HEK293 (cell line): ENCODE data around the gene SQSTM1.

ENCODE experiments used
- CTCF ChIA-PET: fragments of 350-600 bp; formaldehyde crosslinking; extraction: SDS; loops from one replicate; lab custom pipeline; 2021; ENCODE audit warnings: antibody characterized with exemption; lab: Yijun Ruan, JAX
- POLR2A ChIA-PET: fragments of 300-600 bp; formaldehyde crosslinking; extraction: SDS; loops from one replicate; lab custom pipeline; 2020; ENCODE audit warnings: antibody characterized with exemption, inconsistent platforms; lab: Yijun Ruan, JAX
- H3K27ac ChIP-seq: fragments of 200-500 bp; sonication (Bioruptor generic); 2 replicates; pipeline ENCODE4 v1.5.1; 2014; ENCODE audit warnings: low read depth, low read length, control low read depth, inconsistent platforms; ENCODE audit errors: extremely low read depth
- H3K36me3 ChIP-seq, 2 experiments: fragments of 200-500 bp in 1 of 2; sonication (Bioruptor generic) in 1 of 2; 1 replicate in 1 of 2; 2 replicates in 1 of 2; pipeline ENCODE4 v1.5.1; 2014 to 2017; ENCODE audit warnings: inconsistent platforms in 2 of 2, low read length in 2 of 2; ENCODE audit not compliant: control insufficient read depth in 2 of 2, insufficient read depth in 1 of 2
- H3K4me1 ChIP-seq: fragments of 200-500 bp; sonication (Bioruptor generic); 2 replicates; pipeline ENCODE4 v1.5.1; 2014; ENCODE audit warnings: mild to moderate bottlenecking, low read length, inconsistent platforms; ENCODE audit not compliant: control insufficient read depth, insufficient read depth
- H3K4me3 ChIP-seq: 2 replicates; pipeline ENCODE4 v1.5.1; 2011; ENCODE audit warnings: low read depth, mild to moderate bottlenecking, control low read depth, low read length, moderate library complexity
- H3K9me3 ChIP-seq: fragments of 200-500 bp; sonication (Bioruptor generic); 2 replicates; pipeline ENCODE4 v1.5.1; 2014; ENCODE audit warnings: low read depth, low read length, inconsistent platforms; ENCODE audit not compliant: control insufficient read depth, insufficient read depth
- GLIS1 ChIP-seq: fragments of 450-650 bp; formaldehyde crosslinking; IDR thresholded peaks from 2 replicates; pipeline ENCODE4 v1.5.1; 2016; ENCODE audit warnings: missing biosample characterization, missing genetic modification characterization
- ZBTB8A ChIP-seq: fragments of 450-650 bp; formaldehyde crosslinking; IDR thresholded peaks from 2 replicates; pipeline ENCODE4 v1.5.1; 2016; ENCODE audit warnings: missing biosample characterization, missing genetic modification characterization
- ZFP3 ChIP-seq: fragments of 450-650 bp; formaldehyde crosslinking; IDR thresholded peaks from 2 replicates; pipeline ENCODE4 v1.5.1; 2016; ENCODE audit warnings: low read depth, missing biosample characterization, missing genetic modification characterization
- ZIC2 ChIP-seq: fragments of 450-650 bp; formaldehyde crosslinking; IDR thresholded peaks from 2 replicates; pipeline ENCODE4 v1.5.1; 2016; ENCODE audit warnings: missing biosample characterization, missing genetic modification characterization
- ZNF239 ChIP-seq: fragments of 450-650 bp; formaldehyde crosslinking; IDR thresholded peaks from 2 replicates; pipeline ENCODE4 v1.5.1; 2016; ENCODE audit warnings: missing biosample characterization, missing genetic modification characterization
- ZNF24 ChIP-seq: fragments of 450-650 bp; formaldehyde crosslinking; IDR thresholded peaks from 2 replicates; pipeline ENCODE4 v1.5.1; 2016; ENCODE audit warnings: missing biosample characterization, missing genetic modification characterization
- ZNF600 ChIP-seq: fragments of 450-650 bp; formaldehyde crosslinking; IDR thresholded peaks from 2 replicates; pipeline ENCODE4 v1.5.1; 2016; ENCODE audit warnings: missing biosample characterization, missing genetic modification characterization
- ZNF654 ChIP-seq: fragments of 450-650 bp; formaldehyde crosslinking; IDR thresholded peaks from 2 replicates; pipeline ENCODE4 v1.5.1; 2016; ENCODE audit warnings: low read depth, missing biosample characterization, missing genetic modification characterization
- ZNF677 ChIP-seq: fragments of 450-650 bp; IDR thresholded peaks from 2 replicates; pipeline ENCODE4 v1.5.0; 2018; ENCODE audit warnings: missing biosample characterization, mild to moderate bottlenecking, missing genetic modification characterization, moderate library complexity
- ZNF747 ChIP-seq: fragments of 450-650 bp; formaldehyde crosslinking; IDR thresholded peaks from 2 replicates; pipeline ENCODE4 v1.5.1; 2016; ENCODE audit warnings: missing biosample characterization, missing genetic modification characterization
- TF ChIP-seq, protein P1 (sequence below): fragments of 450-650 bp; formaldehyde crosslinking; IDR thresholded peaks from 2 replicates; pipeline ENCODE4 v1.5.1; 2016; ENCODE audit warnings: missing biosample characterization, missing genetic modification characterization
- TF ChIP-seq, protein P2 (sequence below): fragments of 450-650 bp; formaldehyde crosslinking; IDR thresholded peaks from 2 replicates; pipeline ENCODE4 v1.5.1; 2016; ENCODE audit warnings: missing biosample characterization, missing genetic modification characterization
- TF ChIP-seq, protein P3 (sequence below): fragments of 450-650 bp; formaldehyde crosslinking; IDR thresholded peaks from 2 replicates; pipeline ENCODE4 v1.5.1; 2016; ENCODE audit warnings: missing biosample characterization, missing genetic modification characterization, low read depth

Gene SQSTM1

DNA sequence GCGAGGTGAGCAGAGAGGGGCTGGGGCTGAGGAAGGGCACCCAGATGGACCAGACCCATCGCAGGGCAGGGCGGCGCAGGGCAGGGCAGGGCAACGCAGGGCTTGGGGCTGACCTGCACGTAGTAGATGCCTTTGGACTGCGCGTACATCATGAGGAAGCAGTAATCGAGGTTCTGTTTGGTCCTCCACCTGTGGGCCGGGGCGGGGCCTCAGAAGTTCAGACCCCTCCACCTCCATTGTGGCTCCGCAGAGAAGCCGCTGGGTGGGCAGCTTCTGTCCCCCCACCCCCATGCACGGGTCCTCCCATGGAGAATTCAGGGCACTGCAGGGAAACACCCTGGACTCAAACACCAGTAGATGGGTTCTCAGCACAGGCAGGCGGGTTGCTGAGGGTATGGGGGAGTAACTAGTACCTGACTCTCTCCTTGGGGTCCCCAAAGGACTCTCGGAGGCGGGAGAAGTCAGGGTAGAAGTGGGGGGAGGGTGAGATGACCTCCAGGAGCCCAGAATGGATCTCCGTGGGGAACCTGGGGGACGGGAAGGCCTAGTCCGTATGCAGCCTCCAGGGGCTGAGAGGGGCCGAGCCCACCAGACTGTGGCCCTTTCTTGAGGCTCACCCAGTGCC lies 20.5 kb upstream of the SQSTM1 start:
- no peak for TF ChIP-seq ZFP3 (tag by site-specific recombination)
- TF ChIP-seq, protein P1, sequence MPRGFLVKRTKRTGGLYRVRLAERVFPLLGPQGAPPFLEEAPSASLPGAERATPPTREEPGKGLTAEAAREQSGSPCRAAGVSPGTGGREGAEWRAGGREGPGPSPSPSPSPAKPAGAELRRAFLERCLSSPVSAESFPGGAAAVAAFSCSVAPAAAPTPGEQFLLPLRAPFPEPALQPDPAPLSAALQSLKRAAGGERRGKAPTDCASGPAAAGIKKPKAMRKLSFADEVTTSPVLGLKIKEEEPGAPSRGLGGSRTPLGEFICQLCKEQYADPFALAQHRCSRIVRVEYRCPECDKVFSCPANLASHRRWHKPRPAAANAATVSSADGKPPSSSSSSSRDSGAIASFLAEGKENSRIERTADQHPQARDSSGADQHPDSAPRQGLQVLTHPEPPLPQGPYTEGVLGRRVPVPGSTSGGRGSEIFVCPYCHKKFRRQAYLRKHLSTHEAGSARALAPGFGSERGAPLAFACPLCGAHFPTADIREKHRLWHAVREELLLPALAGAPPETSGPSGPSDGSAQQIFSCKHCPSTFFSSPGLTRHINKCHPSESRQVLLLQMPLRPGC (tag by site-specific recombination): no peak
- TF ChIP-seq ZNF677 (tag by site-specific recombination): no peak
- TF ChIP-seq, protein P2, sequence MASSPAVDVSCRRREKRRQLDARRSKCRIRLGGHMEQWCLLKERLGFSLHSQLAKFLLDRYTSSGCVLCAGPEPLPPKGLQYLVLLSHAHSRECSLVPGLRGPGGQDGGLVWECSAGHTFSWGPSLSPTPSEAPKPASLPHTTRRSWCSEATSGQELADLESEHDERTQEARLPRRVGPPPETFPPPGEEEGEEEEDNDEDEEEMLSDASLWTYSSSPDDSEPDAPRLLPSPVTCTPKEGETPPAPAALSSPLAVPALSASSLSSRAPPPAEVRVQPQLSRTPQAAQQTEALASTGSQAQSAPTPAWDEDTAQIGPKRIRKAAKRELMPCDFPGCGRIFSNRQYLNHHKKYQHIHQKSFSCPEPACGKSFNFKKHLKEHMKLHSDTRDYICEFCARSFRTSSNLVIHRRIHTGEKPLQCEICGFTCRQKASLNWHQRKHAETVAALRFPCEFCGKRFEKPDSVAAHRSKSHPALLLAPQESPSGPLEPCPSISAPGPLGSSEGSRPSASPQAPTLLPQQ (tag by site-specific recombination): no peak
- TF ChIP-seq, protein P3, sequence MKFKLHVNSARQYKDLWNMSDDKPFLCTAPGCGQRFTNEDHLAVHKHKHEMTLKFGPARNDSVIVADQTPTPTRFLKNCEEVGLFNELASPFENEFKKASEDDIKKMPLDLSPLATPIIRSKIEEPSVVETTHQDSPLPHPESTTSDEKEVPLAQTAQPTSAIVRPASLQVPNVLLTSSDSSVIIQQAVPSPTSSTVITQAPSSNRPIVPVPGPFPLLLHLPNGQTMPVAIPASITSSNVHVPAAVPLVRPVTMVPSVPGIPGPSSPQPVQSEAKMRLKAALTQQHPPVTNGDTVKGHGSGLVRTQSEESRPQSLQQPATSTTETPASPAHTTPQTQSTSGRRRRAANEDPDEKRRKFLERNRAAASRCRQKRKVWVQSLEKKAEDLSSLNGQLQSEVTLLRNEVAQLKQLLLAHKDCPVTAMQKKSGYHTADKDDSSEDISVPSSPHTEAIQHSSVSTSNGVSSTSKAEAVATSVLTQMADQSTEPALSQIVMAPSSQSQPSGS (tag by site-specific recombination): no peak
- ChIA-PET CTCF (interaction anchor here (1.1 kb wide), 1 partner anchor 37 kb away, joined by 4 read pairs; no protein-coding TSS in a partner anchor), POLR2A (no interaction called here)

DNA sequence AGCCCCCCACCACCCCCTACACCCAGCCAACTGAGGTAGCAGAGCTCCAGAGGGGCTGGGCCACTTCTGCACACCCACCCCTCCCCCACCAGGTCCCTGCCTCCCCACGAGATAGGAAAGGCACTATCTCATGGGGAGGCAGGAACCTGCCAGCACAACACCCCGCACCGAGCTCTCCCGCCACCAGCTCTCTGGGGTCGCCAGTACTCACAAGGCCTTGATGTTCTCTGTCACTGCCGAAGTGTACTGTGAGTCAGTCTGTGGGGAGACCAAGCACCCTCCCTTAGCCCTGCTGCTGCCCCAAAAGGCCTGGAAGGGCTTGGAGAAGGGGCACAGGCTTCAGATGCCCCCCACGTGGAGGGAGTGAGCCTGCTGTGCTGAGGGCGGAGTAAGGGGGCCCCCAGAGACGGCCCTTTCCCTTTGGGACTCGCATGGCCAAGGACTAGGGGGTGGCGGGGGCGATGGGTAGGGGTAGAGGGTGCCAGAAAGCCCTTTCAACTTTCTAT lies 20.0 kb upstream of the SQSTM1 start:
- H3K36me3 ChIP-seq: peaks cover 0 to 63% of the 10 kb centered on the region in 2 experiments; a peak in 1 of 3 replicates
- no peak overlapping the region for H3K27ac ChIP-seq
- ChIA-PET CTCF (interaction anchor here (1.1 kb wide), 1 partner anchor 37 kb away, joined by 4 read pairs; no protein-coding TSS in a partner anchor), POLR2A (interaction anchor here (0.6 kb wide), 1 partner anchor 132 kb away, joined by 3 read pairs; no protein-coding TSS in a partner anchor)
- no peak overlapping the region for H3K4me3 ChIP-seq
- no peaks in the 10 kb centered on the region for H3K9me3 ChIP-seq
- TF ChIP-seq ZNF24 (tag by site-specific recombination): no peak
- peak; percentile 18; the same call in 1 of the 2 replicates for TF ChIP-seq GLIS1 (tag by site-specific recombination)
- peaks cover 22% of the 10 kb centered on the region for H3K4me1 ChIP-seq

More for the DNA sequence above, 20.5 kb upstream of the SQSTM1 start:
- Histone ChIP-seq H3K4me3 (no peak overlapping the region), H3K9me3 (no peaks in the 10 kb centered on the region), H3K36me3 (peaks cover 0 to 63% of the 10 kb centered on the region in 2 experiments; a peak in 1 of 3 replicates), H3K4me1 (peaks cover 20% of the 10 kb centered on the region), H3K27ac (no peak overlapping the region)

DNA sequence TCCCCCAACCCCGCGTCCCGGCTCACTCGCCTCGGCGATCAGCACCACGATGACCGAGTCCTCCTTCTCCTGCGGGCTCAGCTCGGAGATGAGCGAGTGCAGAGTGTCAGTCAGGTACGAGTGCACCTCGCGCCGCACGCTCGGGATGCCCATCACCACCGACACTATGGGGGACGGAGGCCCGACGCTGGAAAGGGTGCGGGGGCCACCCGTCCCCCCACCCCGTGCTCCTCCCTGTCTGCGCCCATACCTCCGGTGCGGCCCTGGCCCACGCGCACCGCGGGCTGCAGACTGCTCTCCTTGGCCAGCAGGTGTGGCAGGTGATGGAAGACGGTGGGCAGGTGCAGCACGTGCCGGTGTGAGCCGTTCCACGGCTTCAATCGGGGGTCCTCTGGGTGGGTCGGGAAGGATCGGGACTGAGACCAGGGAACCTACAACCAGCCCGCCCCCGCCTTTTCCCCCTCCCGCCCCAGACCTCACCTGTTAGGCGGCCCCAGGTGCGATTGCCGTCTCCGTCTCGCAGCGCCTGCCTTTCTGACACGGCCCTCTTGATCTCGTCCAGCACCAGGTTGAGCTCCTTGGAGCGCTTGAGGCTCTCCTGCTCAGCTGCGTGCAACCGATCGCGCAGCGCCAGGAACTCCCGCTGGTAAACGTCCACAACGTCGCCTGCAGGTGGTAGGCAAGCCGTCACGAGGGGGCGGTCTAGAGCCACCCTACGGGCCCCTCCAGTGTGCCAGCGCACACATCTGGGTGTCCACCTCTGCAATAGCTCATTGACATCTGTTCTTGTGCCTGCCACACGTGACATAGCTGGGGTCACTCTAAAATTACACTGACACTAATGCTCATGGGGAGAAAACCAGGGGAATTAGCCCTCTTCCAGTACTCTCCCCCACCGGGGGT lies 19.1 kb upstream of the SQSTM1 start:
- H3K27ac ChIP-seq: no peak overlapping the region
- TF ChIP-seq ZNF654 (tag by site-specific recombination) (peak; percentile 50), ZNF747 (tag by site-specific recombination) (no peak), ZIC2 (peak; percentile 28; the same call in 1 of the 2 replicates), ZBTB8A (0 out of 2 replicates have a peak, but pooled peaks have one; percentile 14), ZNF600 (peak; percentile 69), ZNF239 (tag by site-specific recombination) (0 out of 2 replicates have a peak, but pooled peaks have one; percentile 35)
- TF ChIP-seq, all 188 proteins: peak for 5
- Histone ChIP-seq H3K4me3 (no peak overlapping the region), H3K9me3 (no peaks in the 10 kb centered on the region), H3K36me3 (peaks cover 0 to 63% of the 10 kb centered on the region in 2 experiments; a peak in 1 of 3 replicates), H3K4me1 (peaks cover 22% of the 10 kb centered on the region)
- POLR2A ChIA-PET: interaction anchor here (0.6 to 1.2 kb wide), 2 partner anchors 10 to 133 kb away, joined by 3 read pairs; no protein-coding TSS in a partner anchor
- CTCF ChIA-PET: interaction anchor here (0.6 kb wide), 1 partner anchor 107 kb away, joined by 3 read pairs; no protein-coding TSS in a partner anchor
